PC-3 (cell line): ENCODE measurements around the gene LYPLA2. TPM values are rescaled to one million over a fixed set of nuclear protein-coding genes. Genes with fewer than 3 reads are reported as not detected.

Experiments used
- ATAC-seq: fragments of 200-7000 bp; cut with Tn5 transposase; 2 replicates; pipeline ENCODE4 v1.9.1; 2020; ENCODE audit warnings: mild to moderate bottlenecking, moderate library complexity
- BruUV-seq: library from RNA; stranded (reverse); fragments of 400-500 nt; replicated peaks from 2 replicates; lab custom pipeline; 2021; lab: Mats Ljungman, UMichigan
- CTCF ChIA-PET: fragments of 300-600 bp; sonication (Branson Sonifier 250); formaldehyde crosslinking; loops from one replicate; lab custom pipeline; 2022; ENCODE audit warnings: antibody characterized with exemption; lab: Charles Lee
- POLR2A ChIA-PET: fragments of 300-600 bp; sonication (Branson Sonifier 250); formaldehyde crosslinking; loops from one replicate; lab custom pipeline; 2022; ENCODE audit warnings: antibody characterized with exemption; ENCODE audit not compliant: unreplicated experiment; lab: Charles Lee
- DNase-seq: peaks from one replicate; pipeline ENCODE4 v3.0.0-alpha.2; 2015
- H2AFZ ChIP-seq: fragments of 300-600 bp; sonication (generic); 2 replicates; pipeline ENCODE4 v1.6.0; 2016; ENCODE audit warnings: antibody characterized with exemption, low read length
- H3F3A ChIP-seq: fragments of 300-600 bp; sonication (generic); one replicate; pipeline ENCODE4 v1.6.0; 2017; ENCODE audit warnings: antibody characterized with exemption, low read length, control low read depth, mild to moderate bottlenecking; ENCODE audit not compliant: unreplicated experiment
- H3K27ac ChIP-seq: fragments of 300-600 bp; sonication (generic); 2 replicates; pipeline ENCODE4 v1.5.1; 2016; ENCODE audit warnings: mild to moderate bottlenecking, low read length
- H3K27me3 ChIP-seq: fragments of 300-600 bp; sonication (generic); 2 replicates; pipeline ENCODE4 v1.6.1; 2016; ENCODE audit warnings: low read length, mixed read lengths
- H3K36me3 ChIP-seq: fragments of 300-600 bp; sonication (generic); 2 replicates; pipeline ENCODE4 v1.6.1; 2016; ENCODE audit warnings: low read depth, mixed run types, low read length, mixed read lengths
- H3K4me1 ChIP-seq: fragments of 300-600 bp; sonication (generic); 2 replicates; pipeline ENCODE4 v1.5.1; 2016; ENCODE audit warnings: low read length; ENCODE audit not compliant: insufficient read depth
- H3K4me2 ChIP-seq: fragments of 300-600 bp; sonication (generic); 2 replicates; pipeline ENCODE4 v1.6.0; 2016; ENCODE audit warnings: low read length
- H3K4me3 ChIP-seq: fragments of 300-600 bp; sonication (generic); 2 replicates; pipeline ENCODE4 v1.5.1; 2016; ENCODE audit warnings: mild to moderate bottlenecking, low read length, mixed read lengths
- H3K79me2 ChIP-seq: fragments of 300-600 bp; sonication (generic); 2 replicates; pipeline ENCODE4 v1.6.1; 2017; ENCODE audit warnings: low read length, mixed read lengths
- H3K9ac ChIP-seq: fragments of 300-600 bp; sonication (generic); 2 replicates; pipeline ENCODE4 v1.6.0; 2016; ENCODE audit warnings: mild to moderate bottlenecking, low read length
- H3K9me2 ChIP-seq: fragments of 300-600 bp; sonication (generic); replicated peaks from 2 replicates; pipeline ENCODE4 v1.6.1; 2016; ENCODE audit warnings: mixed run types, low read length, mixed read lengths
- H3K9me3 ChIP-seq: fragments of 300-600 bp; sonication (generic); 2 replicates; pipeline ENCODE4 v1.6.1; 2016; ENCODE audit warnings: low read length, mixed read lengths
- H4K20me1 ChIP-seq: fragments of 300-600 bp; sonication (generic); 2 replicates; pipeline ENCODE4 v1.6.1; 2016; ENCODE audit warnings: low read length, mixed read lengths
- EZH2 ChIP-seq: fragments of 300-600 bp; sonication (generic); IDR thresholded peaks from one replicate; pipeline ENCODE4 v1.6.1; 2017; ENCODE audit warnings: antibody characterized with exemption, mild to moderate bottlenecking, low read length; ENCODE audit not compliant: unreplicated experiment
- EZH2phosphoT487 ChIP-seq: fragments of 300-600 bp; sonication (generic); IDR thresholded peaks from 2 replicates; pipeline ENCODE4 v1.6.1; 2018; ENCODE audit warnings: mild to moderate bottlenecking, antibody characterized with exemption, low read length, borderline replicate concordance
- intact Hi-C: fragments of 100-400 bp; cut with micrococcal nuclease; formaldehyde crosslinking; loops from 2 replicates; pipeline ENCODE4 v1.9.0; 2023
- total RNA-seq: library from RNA; depleted of rRNA; stranded (reverse); fragments of >200 nt; gene quantifications from 2 replicates; pipeline ENCODE4 v1.2.3, GENCODE V29; 2014
- TF ChIP-seq, protein P1 (sequence below): fragments of 300-600 bp; sonication (generic); conservative IDR thresholded peaks from 2 replicates; pipeline ENCODE4 v1.5.1; 2017; ENCODE audit warnings: antibody characterized with exemption, low read depth, mild to moderate bottlenecking, low read length

The LYPLA2 gene
- total RNA-seq, 1 experiment from 2014 or later: 142 TPM

DNA sequence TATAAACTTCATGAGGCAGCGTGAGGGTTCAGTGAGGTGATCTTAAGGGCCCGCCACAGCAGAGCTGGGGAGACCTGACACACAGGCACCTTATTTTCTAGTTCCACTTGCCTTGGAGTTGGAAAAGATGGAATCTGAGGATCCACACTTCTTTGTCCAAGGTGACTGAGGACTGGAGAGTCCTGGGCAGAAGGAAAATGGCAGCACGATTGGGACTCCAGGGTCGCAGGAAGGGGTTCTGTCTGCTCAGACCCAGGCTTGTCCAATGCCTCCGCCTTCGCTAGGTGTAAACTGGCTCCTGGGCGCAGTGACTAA lies 8.3 kb downstream of the LYPLA2 start:
- H3K27ac ChIP-seq: peak overlapping the region; percentile 96
- DNase-seq: no peak
- H3K4me2 ChIP-seq: peak overlapping the region; percentile 97
- no peaks in the 10 kb centered on the region for H3K27me3 ChIP-seq
- no peak overlapping the region; the same call in 1 of the 2 replicates for H2AFZ ChIP-seq
- peaks cover 8% of the 10 kb centered on the region; the same call in 1 of the 2 replicates for H3K36me3 ChIP-seq
- H3K79me2 ChIP-seq: peaks cover 10% of the 10 kb centered on the region
- POLR2A ChIA-PET: interaction anchor here (0.5 to 0.8 kb wide), 3 partner anchors 8 to 27 kb away, joined by 3 to 7 read pairs (median 5); partner anchors contain the start of gene LYPLA2
- intact Hi-C loops: loop anchor here (1.0 kb wide), 1 partner anchor 9 kb away; no protein-coding TSS in a partner anchor
- peaks cover 21% of the 10 kb centered on the region for H3K4me1 ChIP-seq
- BruUV-seq: no TSS peak
- CTCF ChIA-PET: interaction anchor here (0.6 to 1.3 kb wide), 2 partner anchors 27 to 312 kb away, joined by 4 read pairs; no protein-coding TSS in a partner anchor
- peak overlapping the region; percentile 93 for H3K9ac ChIP-seq
- TF ChIP-seq EZH2: no peak
- TF ChIP-seq, protein P1, sequence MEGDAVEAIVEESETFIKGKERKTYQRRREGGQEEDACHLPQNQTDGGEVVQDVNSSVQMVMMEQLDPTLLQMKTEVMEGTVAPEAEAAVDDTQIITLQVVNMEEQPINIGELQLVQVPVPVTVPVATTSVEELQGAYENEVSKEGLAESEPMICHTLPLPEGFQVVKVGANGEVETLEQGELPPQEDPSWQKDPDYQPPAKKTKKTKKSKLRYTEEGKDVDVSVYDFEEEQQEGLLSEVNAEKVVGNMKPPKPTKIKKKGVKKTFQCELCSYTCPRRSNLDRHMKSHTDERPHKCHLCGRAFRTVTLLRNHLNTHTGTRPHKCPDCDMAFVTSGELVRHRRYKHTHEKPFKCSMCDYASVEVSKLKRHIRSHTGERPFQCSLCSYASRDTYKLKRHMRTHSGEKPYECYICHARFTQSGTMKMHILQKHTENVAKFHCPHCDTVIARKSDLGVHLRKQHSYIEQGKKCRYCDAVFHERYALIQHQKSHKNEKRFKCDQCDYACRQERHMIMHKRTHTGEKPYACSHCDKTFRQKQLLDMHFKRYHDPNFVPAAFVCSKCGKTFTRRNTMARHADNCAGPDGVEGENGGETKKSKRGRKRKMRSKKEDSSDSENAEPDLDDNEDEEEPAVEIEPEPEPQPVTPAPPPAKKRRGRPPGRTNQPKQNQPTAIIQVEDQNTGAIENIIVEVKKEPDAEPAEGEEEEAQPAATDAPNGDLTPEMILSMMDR: no peak
- TF ChIP-seq EZH2phosphoT487: no peak
- ATAC-seq: no peak
- no peaks in the 10 kb centered on the region for H4K20me1 ChIP-seq
- H3K9me2 ChIP-seq: no peaks in the 10 kb centered on the region
- H3K4me3 ChIP-seq: peak overlapping the region; percentile 93; the same call in 1 of the 2 replicates
- no peaks in the 10 kb centered on the region for H3F3A ChIP-seq
- no peaks in the 10 kb centered on the region for H3K9me3 ChIP-seq

DNA sequence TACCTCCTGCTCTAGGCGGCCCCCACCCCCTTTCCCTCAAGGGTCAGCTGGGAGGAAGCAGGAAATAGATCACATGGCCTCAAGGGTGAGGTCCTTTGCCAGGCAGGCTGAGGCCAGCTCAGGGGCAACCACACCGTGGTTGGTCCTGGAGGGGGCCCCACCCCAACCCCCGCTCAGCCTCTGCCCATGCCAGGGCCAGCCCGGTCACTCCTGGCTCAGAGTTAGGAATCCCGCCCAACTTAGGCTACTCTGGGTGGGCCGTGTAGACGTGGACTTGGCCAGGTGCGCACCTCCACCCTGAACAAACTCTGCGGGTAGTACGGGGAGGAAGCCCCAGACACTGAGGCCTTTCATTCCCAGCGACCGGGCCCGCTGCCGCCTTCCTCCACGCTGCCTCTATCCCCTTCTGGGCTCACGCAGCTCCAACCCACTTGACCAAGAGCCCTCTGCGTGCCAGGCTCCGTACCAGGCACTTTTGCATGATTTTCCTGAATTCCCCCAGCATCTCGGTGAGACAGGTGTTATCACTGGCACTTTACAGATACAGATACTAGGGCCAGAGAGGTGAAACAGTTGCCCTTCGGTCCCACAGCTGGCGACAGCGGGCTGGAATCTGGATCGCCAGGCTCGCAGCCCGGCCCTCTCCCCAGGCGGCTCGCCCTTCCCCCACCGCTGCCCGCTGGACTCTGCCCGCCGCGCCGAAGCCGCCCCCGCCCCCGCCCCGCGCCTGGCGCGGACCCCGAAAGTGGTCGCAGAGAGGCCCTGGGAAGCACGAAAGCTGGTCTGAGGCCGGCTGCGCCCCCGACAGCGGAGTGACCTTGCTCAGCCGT lies 8.8 kb downstream of the LYPLA2 start:
- DNase-seq (peak; percentile 91), ATAC-seq (peak; percentile 69)
- no peaks in the 10 kb centered on the region for H3K9me3 ChIP-seq
- BruUV-seq: TSS peak; percentile 85
- peak overlapping the region; percentile 93 for H3K4me3 ChIP-seq
- ChIA-PET POLR2A (interaction anchor here (0.5 to 0.8 kb wide), 4 partner anchors 8 to 60 kb away, joined by 3 to 7 read pairs (median 4); partner anchors contain the start of gene LYPLA2), CTCF (interaction anchor here (0.6 to 1.3 kb wide), 2 partner anchors 28 to 312 kb away, joined by 4 read pairs; no protein-coding TSS in a partner anchor)
- H3K4me2 ChIP-seq: peak overlapping the region; percentile 97
- H3K79me2 ChIP-seq: peaks cover 10% of the 10 kb centered on the region
- no peaks in the 10 kb centered on the region for H3K27me3 ChIP-seq
- H3F3A ChIP-seq: no peaks in the 10 kb centered on the region
- peak overlapping the region; percentile 96 for H3K27ac ChIP-seq
- H3K9ac ChIP-seq: peak overlapping the region; percentile 93
- H3K36me3 ChIP-seq: peaks cover 8% of the 10 kb centered on the region; the same call in 1 of the 2 replicates
- no peaks in the 10 kb centered on the region for H4K20me1 ChIP-seq
- no peaks in the 10 kb centered on the region for H3K9me2 ChIP-seq
- peak overlapping the region; percentile 91 for H2AFZ ChIP-seq
- no peak for TF ChIP-seq EZH2
- TF ChIP-seq, protein P1: no peak
- TF ChIP-seq EZH2phosphoT487: no peak
- intact Hi-C loops: loop anchor here (1.0 to 5.0 kb wide), 2 partner anchors 9 to 118 kb away; no protein-coding TSS in a partner anchor
- H3K4me1 ChIP-seq: peaks cover 21% of the 10 kb centered on the region
